Measurements from ENCODE around the gene ADAMTS14. TPM values are rescaled to one million over a fixed set of nuclear protein-coding genes. Genes with fewer than 3 reads are reported as not detected.

The ADAMTS14 gene, protein sequence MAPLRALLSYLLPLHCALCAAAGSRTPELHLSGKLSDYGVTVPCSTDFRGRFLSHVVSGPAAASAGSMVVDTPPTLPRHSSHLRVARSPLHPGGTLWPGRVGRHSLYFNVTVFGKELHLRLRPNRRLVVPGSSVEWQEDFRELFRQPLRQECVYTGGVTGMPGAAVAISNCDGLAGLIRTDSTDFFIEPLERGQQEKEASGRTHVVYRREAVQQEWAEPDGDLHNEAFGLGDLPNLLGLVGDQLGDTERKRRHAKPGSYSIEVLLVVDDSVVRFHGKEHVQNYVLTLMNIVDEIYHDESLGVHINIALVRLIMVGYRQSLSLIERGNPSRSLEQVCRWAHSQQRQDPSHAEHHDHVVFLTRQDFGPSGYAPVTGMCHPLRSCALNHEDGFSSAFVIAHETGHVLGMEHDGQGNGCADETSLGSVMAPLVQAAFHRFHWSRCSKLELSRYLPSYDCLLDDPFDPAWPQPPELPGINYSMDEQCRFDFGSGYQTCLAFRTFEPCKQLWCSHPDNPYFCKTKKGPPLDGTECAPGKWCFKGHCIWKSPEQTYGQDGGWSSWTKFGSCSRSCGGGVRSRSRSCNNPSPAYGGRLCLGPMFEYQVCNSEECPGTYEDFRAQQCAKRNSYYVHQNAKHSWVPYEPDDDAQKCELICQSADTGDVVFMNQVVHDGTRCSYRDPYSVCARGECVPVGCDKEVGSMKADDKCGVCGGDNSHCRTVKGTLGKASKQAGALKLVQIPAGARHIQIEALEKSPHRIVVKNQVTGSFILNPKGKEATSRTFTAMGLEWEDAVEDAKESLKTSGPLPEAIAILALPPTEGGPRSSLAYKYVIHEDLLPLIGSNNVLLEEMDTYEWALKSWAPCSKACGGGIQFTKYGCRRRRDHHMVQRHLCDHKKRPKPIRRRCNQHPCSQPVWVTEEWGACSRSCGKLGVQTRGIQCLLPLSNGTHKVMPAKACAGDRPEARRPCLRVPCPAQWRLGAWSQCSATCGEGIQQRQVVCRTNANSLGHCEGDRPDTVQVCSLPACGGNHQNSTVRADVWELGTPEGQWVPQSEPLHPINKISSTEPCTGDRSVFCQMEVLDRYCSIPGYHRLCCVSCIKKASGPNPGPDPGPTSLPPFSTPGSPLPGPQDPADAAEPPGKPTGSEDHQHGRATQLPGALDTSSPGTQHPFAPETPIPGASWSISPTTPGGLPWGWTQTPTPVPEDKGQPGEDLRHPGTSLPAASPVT
- 0.50 and 0.83 TPM in 2 replicates for total RNA-seq

DNA sequence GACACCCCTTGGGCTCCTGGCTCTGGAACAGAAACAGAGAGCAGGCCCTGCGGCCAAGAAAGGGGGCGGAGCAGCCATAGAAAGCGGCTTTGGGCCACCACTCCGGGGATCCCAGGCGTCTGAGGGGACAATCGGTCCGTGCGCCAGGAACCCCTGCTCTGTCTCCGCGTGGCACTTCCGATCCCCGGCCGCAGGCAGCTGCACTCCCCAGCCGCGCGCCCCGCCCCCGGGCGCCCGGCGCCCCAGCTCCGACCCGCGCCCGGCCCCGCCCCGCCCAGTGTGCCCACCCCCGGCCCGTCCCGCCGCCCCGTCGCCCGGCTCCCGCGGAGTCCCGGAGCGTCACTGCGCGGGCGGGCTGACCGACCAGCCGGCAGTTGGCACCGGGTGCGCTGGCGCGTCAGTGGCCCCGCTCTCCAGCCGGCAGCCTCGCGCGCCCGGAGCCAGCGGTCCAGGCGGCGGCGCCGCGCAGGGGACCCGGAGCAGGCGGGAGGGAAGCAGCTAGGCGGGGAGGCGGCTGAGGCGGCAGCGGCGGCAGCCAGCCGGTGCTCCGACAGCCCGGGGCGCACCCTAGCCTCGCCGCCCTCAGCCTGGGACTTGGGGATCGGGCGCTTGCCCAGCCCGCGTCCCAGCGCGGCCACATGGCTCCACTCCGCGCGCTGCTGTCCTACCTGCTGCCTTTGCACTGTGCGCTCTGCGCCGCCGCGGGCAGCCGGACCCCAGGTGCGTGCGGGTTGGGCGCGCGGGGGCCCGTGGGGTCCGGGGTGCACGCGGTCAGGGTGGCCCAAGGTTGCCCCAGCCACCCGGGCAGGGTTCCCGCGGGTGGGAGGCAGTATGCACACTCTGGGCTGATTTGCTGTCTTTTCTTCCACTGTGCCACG is at the start of gene ADAMTS14:
ADAMTS14 (plus strand) TSS at position 342 of the 878 bp plus-strand sequence; CDS start at position 639, 297 bp downstream.

DNA sequence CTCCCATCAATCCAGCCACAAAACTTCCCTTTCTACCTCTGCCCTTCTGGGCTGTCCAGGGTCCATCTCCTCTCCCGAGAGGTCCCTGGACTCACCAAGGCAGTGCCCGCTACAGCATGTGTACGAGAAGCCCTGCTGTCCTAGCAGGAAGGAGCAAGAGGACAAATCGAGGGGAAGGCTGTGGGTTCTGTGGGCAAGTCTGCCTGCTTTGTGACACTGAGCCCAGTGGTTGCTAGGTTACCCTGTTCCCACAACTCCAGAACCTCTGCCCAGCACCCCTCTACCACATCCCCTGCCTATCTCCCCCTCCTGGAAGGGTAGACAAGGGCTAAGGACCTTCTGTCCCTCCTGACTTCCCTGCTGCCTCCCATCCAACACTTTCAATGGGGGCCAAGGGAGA is 112.9 kb downstream of the ADAMTS14 start, which contains the start of gene TBATA:
TBATA (minus strand) TSS at position 188 of the 400 bp plus-strand sequence. CDS start 1,998 bp downstream, outside the sequence.

Other genes with a start within 250 kb of the ADAMTS14 start
- not detected in 2 replicates for gene NODAL, start 230.8 kb upstream of the ADAMTS14 start, total RNA-seq
- gene PALD1, start 193.7 kb upstream of the ADAMTS14 start, total RNA-seq = 2.8 and 2.9 TPM in 2 replicates
- gene PRF1, start 69.8 kb upstream of the ADAMTS14 start, total RNA-seq = not detected in 2 replicates
- not detected in 2 replicates for gene TBATA, start 112.9 kb downstream of the ADAMTS14 start, total RNA-seq
- 12.4 and 13.3 TPM in 2 replicates for gene SGPL1, start 143.4 kb downstream of the ADAMTS14 start, total RNA-seq
- gene PCBD1, start 216.1 kb downstream of the ADAMTS14 start, total RNA-seq = 21.5 and 22.8 TPM in 2 replicates